NCI-H1092 treated with DMSO at 0.1 percent for 48 hours (cell line): ENCODE results near the gene MAP1A.
A peak's percentile ranks its signal among the peaks of the same experiment; 100 is the strongest.

Experiments
- DNase-seq: peaks from one replicate; lab custom pipeline; 2025; lab: John Stamatoyannopoulos, UW

MAP1A gene

GRCh38 chr15:43511012-43511885 is 6.2 kb upstream of the MAP1A start:
- DNase-seq, result peak; percentile 72

DNA sequence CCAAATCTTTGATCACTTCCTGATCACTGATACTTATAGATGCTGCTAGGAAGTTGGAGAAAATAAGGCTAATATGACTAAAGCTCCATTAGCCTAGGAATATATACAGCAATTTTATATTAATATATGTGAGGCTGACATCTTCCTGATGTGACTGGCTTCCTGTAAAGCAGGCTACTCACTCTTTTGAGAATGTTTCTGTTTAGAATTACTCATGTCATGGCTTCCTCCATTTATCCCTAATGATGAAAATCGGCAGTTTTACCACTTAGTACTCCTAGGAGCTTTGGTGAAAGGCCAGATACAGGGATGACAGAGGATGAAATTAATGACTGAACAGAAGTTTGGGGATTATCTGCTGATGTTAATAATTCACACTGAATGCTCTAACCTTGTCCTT is 3.9 kb upstream of the MAP1A start:
- no peak for DNase-seq

- DNase-seq, result peak; percentile 3
These were observed 3.0 kb upstream of the MAP1A start for GRCh38 chr15:43514241-43515057.

DNA sequence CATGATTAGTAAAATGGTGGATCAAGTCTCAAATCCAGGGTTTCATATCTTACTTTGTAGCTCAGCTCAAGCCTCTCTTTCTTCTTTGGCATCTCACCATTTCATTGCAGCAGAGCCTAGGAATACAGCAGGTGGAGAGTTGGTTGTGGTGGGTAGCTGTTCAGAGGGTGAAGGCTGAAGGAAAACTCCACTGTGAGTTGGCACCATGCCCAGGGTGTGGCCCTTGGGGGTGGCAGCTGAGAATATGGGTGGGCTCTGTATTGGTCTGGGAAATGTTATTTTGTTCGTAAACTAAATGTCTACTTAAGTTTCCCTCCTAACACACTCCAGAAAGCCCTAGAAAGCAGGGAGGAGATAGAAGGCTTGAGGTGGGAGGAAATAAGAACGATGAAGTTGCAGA is 1.7 kb upstream of the MAP1A start:
- DNase-seq, result no peak

DNA sequence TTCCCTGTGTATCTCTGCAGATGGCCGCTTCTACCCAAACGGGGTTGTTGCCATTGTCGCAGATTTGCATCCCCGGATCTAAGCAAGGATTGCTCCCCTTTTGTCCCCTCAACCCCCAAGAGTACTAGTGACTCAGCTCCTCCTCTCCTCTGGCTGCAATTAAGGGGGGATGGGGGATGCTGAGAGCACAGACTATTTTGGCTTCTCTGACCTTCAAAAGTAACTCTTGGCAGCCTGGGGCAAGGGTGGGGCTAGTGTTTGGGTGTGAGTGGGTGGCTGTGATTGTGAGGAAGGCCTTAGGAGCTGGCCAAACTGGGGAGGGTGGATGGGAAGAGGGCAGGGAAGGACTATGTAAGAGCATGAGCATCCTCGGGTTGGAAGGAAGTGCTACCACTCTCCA is 1.2 kb upstream of the MAP1A start:
- no peak for DNase-seq

DNA sequence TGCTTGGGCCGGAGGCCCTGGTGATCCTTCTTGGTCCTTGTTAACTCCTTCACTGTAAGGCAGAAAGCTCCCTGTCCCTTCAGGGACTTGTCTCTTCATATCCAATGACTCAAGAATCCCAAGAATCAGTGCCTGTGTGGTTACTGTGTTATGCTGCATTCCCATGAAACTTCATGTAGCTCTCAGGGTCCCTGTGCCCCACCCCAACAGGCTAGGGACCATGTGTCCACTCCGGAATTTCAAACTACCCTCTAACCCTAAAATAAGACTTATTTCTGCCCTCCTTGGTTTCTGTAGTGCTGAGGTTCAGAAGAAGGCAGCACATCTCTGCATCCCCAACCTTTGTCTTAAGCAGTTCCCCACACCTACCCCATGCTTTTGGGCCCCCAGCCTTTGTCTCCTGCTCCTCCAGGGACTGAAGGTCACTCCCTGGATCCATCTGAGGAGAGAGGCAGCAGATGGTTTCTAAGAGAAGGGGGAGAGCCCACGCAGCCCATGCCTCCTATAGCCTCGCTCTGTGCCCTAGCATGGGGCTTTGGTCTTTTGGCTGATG is 531 bp upstream of the MAP1A start:
- no peak for DNase-seq

GRCh38 chr15:43518197-43518761 is 871 bp downstream of the MAP1A start:
- peak; percentile 73 for DNase-seq

DNA sequence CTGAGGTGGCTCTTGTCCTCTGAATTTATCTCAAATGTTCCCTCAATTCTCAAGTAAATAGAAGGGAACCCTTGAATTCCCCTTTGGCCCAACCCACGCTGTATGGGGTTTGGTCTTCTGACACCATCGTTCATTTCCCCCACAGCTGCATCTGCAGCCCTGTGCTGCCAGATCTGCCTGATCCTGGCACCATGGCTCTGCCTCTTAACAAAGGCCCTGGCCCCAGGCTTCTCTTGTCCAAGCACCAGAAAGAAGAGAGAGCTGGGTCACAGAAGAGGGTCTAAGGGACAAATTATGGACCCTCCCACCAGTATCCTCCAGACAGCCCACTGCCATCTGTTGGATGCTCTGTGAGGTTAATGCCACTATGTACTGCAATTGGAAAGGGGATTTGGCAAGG is 1.8 kb downstream of the MAP1A start:
- no peak for DNase-seq

DNA sequence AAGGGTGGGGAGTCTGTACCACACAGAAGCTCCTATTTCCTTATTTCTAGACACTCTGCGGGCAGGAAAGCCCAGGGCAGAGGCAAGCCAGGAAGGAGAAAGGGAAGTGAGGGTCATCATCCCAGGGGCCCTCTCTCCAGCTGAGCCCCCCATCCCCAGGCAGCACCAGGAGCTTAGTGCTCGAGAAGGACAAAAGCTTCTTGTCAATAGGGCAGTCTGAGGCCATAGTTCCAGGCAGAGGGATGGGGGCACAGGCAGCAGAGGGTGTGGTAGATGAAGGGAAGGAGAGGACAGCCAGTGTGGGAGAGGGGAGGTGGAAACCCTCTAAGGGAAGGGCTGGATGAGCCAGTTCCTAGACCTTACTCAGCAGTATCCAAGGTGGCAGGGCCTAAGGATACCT is 2.7 kb downstream of the MAP1A start:
- no peak for DNase-seq

GRCh38 chr15:43521419-43521818 is 4.0 kb downstream of the MAP1A start:
- no peak for DNase-seq

DNA sequence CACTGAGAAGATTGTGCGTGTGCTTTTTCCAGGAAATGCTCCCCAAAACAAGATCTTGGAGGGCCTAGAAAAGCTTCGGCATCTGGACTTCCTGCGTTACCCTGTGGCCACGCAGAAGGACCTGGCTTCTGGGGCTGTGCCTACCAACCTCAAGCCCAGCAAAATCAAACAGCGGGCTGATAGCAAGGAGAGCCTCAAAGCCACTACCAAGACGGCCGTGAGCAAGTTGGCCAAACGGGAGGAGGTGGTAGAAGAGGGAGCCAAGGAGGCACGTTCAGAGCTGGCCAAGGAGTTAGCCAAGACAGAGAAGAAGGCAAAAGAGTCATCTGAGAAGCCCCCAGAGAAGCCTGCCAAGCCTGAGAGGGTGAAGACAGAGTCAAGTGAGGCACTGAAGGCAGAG is 4.8 kb downstream of the MAP1A start:
- DNase-seq, result no peak

- DNase-seq, result no peak
These were observed 6.2 kb downstream of the MAP1A start for GRCh38 chr15:43523646-43524045.

- DNase-seq, result no peak
These were observed 6.9 kb downstream of the MAP1A start for GRCh38 chr15:43524254-43524845.

DNA sequence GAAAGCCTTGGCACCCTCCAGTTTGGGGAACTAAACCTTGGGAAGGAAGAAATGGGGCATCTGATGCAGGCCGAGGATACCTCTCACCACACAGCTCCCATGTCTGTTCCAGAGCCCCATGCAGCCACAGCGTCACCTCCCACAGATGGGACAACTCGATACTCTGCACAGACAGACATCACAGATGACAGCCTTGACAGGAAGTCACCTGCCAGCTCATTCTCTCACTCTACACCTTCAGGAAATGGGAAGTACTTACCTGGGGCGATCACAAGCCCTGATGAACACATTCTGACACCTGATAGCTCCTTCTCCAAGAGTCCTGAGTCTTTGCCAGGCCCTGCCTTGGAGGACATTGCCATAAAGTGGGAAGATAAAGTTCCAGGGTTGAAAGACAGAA is 7.7 kb downstream of the MAP1A start:
- no peak for DNase-seq

- no peak for DNase-seq
These were observed 9.0 kb downstream of the MAP1A start for GRCh38 chr15:43526261-43526930.

- no peak for DNase-seq
These were observed 9.8 kb downstream of the MAP1A start for GRCh38 chr15:43527016-43527801.

GRCh38 chr15:43527802-43528541 is 10.6 kb downstream of the MAP1A start:
- DNase-seq, result no peak

DNA sequence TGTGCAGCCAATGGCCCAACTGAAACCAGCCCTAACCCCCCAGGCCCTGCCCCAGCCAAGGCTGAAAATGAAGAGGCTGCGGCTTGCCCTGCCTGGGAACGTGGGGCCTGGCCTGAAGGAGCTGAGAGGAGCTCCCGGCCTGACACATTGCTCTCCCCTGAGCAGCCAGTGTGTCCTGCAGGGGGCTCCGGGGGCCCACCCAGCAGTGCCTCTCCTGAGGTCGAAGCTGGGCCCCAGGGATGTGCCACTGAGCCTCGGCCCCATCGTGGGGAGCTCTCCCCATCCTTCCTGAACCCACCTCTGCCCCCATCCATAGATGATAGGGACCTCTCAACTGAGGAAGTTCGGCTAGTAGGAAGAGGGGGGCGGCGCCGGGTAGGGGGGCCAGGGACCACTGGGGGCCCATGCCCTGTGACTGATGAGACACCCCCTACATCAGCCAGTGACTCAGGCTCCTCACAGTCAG is 11.2 kb downstream of the MAP1A start:
- DNase-seq, result no peak

DNA sequence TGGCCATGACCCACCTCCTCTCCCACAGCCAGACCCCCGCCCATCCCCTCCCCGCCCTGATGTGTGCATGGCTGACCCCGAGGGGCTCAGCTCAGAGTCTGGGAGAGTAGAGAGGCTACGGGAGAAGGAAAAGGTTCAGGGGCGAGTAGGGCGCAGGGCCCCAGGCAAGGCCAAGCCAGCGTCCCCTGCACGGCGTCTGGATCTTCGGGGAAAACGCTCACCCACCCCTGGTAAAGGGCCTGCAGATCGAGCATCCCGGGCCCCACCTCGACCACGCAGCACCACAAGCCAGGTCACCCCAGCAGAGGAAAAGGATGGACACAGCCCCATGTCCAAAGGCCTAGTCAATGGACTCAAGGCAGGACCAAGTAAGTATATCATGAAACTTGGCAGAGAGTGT is 11.7 kb downstream of the MAP1A start:
- DNase-seq, result no peak
